ENCODE data around the gene CRP.

The CRP gene

GRCh38 chr1:159663552-159663951 is 50.8 kb downstream of the CRP start:
- no peaks in the 10 kb centered on the region for H3K4me1 ChIP-seq (ENCODE audit: control insufficient read depth, insufficient read depth, low read length)
- no CpG with 5 or more reads among the region's 2 CpGs for WGBS (ENCODE audit: insufficient coverage, insufficient read length)

More at GRCh38 chr1:159663552-159663951, 50.8 kb downstream of the CRP start:
- DNase-seq (ENCODE audit: low read depth, low spot score): no peak
- Histone ChIP-seq H3K4me3 (ENCODE audit: low read length) (no peak overlapping the region), H3K27ac (ENCODE audit: low read length) (no peak overlapping the region), H3K36me3 (ENCODE audit: control insufficient read depth, insufficient read depth, low read length) (no peaks in the 10 kb centered on the region), H3K9me3 (ENCODE audit: control insufficient read depth, insufficient read depth, low read length) (no peaks in the 10 kb centered on the region), H3K27me3 (ENCODE audit: control insufficient read depth, insufficient read depth, low read length) (no peaks in the 10 kb centered on the region)
